Measurements from ENCODE around the gene RBMY1B. TPM values are rescaled to one million over a fixed set of nuclear protein-coding genes. Genes with fewer than 3 reads are reported as not detected.
"Not testable (repeated sequence)": the region's sequence is repeated elsewhere in the genome, so short reads cannot be mapped to it uniquely, and the experiment has no call there.

The RBMY1B gene
- not detected in 2 replicates for total RNA-seq (2014; rRNA removed; shearing (Covaris generic); ENCODE audit: low replicate concordance)

GRCh38 chrY:21511038-21511437, at the start of gene RBMY1B:
Gene RBMY1B (plus strand): TSS chrY:21511338. CDS start chrY:21513351, 2,013 bp downstream.
- H3K27me3 ChIP-seq, H3K4me3 ChIP-seq, H3K9me3 ChIP-seq, H3K36me3 ChIP-seq, DNase-seq: not testable (repeated sequence)

- not testable (repeated sequence) for H3K36me3 ChIP-seq, H3K27me3 ChIP-seq, H3K4me3 ChIP-seq, H3K9me3 ChIP-seq, DNase-seq
Measured at GRCh38 chrY:21462915-21463314, 48.2 kb upstream of the RBMY1B start.

- Histone ChIP-seq H3K36me3 (no peaks in the 10 kb centered on the region), H3K27me3 (no peaks in the 10 kb centered on the region), H3K4me3 (no peak overlapping the region), H3K9me3 (no peaks in the 10 kb centered on the region)
- no peak for DNase-seq
Measured at GRCh38 chrY:21482967-21483366, 28.2 kb upstream of the RBMY1B start.

- H3K27me3 ChIP-seq, H3K36me3 ChIP-seq, H3K9me3 ChIP-seq, H3K4me3 ChIP-seq, DNase-seq: not testable (repeated sequence)
Measured at GRCh38 chrY:21534579-21534978, 23.4 kb downstream of the RBMY1B start, which contains the start of gene RBMY1A1. Gene RBMY1A1 (plus strand): TSS chrY:21534879. CDS start chrY:21536892, 2,013 bp downstream.

GRCh38 chrY:21559316-21559984, 48.3 kb downstream of the RBMY1B start:
- H3K36me3 ChIP-seq, H3K27me3 ChIP-seq, H3K9me3 ChIP-seq, H3K4me3 ChIP-seq, DNase-seq: not testable (repeated sequence)

Other genes starting within 250 kb of the RBMY1B start
- not detected in 2 replicates for gene RBMY1A1, start 23.5 kb downstream of the RBMY1B start, total RNA-seq (2014; rRNA removed; shearing (Covaris generic); ENCODE audit: low replicate concordance)

Data from MG63 (cell line).